ENCODE measurements around the gene CNDP1.

The CNDP1 gene

DNA sequence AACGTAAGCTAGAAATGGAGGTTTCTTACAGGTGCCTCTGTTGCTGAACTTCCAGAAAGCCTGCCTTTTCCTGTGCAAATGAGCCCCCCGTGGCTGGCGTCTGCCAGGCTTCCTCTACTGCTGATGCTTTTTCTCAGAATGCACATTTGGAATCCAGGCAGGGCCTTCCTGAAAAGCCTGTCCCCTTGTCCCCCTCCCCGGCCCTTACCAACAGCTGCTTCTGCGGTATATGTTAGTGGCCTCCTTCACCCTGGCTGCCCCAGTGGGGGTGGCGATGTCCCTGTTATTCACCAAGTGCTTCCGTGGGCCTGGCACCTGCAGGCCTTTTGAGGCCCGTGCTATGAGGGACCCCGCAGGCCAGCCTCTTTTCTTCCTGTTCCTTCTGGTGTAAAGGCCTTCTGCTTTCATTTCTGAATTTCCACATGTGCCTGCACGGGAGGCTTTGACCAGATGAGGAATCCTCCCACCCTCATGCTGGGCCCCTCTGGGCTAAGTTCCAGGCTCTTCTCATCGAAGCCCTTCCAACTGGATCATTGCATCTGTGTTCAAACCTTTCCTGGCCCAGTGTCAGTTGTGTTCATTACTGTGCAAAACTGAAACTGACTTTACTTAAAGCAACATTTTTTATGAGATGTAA lies 27.7 kb upstream of the CNDP1 start:
- DNase-seq (ENCODE audit: low spot score), result no peak

DNA sequence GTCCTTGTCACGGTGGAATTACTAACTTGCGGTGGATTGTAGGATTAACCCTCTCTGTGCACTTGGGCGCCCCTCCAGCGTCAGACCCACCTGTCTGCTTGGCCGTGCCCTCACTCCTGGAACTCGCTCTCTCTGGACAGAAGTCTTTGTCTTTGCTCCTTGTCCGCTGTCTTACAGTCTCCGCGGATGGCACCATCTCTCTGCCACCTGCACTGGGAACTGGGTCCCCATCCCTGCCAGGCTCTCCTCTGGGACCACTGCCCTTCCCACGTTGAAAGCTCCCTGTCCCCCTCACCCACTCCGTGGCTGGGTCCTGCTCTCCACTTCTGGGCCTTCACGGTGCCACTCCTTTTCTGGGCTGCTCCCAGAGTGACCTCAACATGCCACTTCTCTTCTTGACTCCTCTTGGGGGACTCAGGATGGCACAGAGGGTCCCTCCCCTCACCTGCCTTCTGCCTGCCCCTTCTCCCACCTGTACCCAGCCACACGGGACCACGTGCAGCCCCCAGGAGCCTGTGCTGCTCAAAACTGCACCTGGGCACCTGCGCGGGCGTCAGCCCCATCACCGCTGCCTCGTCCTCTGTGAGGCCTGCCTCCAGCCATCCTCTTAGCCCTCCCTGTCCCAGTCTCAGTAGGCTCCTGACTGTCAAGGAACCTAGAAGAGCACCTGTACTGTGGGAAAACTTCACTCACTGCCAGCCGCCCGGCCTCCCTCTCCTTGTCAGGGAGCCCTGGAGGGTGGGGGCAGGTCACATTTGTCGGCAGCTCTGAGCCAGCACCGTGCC lies 27.0 kb upstream of the CNDP1 start:
- DNase-seq (ENCODE audit: low spot score), result no peak

DNA sequence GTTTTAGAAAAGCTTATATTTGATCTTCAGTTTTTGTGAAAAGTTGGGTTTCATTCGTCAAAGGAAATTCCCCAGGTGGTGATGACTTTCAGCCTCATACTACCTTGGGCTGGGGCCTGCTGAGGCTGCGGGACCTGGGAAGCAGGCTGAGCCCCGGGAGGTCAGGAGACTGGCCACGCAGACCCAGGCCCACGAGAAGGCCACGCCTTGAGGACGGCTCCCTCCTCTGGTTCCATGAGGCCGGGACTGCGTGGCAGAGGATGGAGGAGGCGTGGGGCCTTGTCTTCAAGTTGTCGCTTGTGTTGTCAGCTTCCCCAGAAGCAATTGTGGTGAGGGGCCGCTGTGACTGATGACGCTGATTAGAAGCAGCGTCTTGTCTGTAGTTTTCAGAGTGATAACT lies 26.4 kb upstream of the CNDP1 start:
- no peak for DNase-seq (ENCODE audit: low spot score)

DNA sequence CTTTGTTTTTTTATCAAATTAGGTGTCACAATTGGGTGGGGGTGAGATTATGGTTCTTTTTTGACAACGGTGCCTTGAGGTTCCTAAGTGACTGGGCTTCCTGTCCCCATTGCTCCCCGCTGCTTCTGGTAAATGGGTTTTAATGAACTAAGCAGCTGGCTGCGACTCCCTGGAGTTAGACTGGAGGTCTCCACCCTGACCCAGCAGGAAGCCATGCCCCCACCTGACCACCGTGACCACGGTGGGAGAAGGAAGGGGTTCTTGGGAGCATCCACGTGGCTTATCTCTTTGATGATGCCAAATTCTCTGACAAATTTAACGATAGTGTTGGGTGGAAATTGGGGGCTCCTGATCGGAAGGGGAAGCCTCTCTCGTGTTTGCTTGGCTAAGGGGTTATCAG lies 25.9 kb upstream of the CNDP1 start:
- DNase-seq (ENCODE audit: low spot score), result no peak

DNA sequence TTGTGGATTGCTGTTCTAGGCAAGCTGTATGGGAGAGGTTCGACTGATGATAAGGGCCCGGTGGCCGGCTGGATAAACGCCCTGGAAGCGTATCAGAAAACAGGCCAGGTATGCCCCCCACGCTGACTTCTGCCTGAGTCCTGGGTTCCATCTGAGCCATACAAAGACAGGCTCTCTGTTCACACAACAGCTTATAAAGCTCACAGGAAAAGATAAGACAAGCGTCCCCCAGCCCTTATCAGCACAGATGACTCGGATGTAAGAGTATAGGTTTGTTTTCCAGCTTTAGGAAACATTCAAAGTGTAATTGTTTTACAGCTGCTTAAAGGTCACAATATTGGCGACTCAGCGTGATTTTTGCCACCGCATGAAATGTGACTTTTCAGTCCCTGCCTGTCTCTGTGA lies 25.5 kb upstream of the CNDP1 start:
- no peak for DNase-seq (ENCODE audit: low spot score)

DNA sequence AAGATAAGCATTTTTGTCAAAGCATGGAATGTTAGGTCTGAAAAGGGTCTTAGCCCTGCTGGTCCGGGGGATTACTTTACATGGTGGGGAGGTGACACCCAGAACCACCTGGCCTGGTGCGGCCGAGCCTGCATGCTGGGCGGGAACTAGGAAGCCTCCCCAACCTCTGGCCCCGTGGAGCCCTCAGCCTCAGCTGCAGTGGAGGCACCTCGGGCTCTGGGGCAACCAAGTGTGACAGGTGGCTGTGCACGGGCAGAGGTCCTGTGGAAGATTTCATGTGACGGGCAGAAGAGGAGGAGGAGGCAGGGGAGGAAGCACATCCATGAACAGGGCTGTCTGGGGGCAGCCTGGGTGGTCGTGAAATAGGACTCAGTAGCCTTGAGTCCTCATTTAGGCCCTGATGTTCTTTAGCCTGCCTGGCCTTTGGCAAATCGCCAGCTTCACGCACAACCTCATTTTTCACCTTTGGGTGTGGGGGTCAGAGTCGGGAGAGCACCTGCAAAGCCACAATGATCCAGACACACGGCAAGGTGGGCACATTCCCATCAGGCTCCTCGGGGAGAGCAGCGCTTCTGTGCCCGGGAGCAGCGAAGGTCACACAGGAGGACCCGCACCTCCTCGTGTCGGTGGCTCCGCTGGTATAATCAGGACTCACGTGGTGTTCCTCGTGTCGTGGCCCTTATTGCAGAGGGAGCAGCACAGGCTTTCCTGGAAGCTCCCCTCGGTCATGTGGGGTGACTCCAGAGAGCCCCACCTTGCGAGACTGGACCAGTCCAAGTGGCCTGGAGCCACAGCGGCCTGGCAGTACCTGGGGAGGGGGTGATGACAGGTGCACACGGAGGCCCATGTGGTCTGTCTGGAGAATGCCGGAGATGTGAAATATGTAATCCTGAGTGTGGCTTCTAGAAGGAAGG lies 24.2 kb upstream of the CNDP1 start:
- DNase-seq (ENCODE audit: low spot score), result no peak

DNA sequence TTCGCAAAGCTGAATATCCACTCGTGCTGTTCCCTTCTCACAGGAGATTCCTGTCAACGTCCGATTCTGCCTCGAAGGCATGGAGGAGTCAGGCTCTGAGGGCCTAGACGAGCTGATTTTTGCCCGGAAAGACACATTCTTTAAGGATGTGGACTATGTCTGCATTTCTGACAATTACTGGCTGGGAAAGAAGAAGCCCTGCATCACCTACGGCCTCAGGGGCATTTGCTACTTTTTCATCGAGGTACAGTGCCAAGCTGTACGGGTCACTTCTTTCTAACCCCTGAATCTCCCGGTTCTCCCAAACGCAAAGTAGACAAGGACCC lies 23.6 kb upstream of the CNDP1 start:
- DNase-seq (ENCODE audit: low spot score), result no peak

DNA sequence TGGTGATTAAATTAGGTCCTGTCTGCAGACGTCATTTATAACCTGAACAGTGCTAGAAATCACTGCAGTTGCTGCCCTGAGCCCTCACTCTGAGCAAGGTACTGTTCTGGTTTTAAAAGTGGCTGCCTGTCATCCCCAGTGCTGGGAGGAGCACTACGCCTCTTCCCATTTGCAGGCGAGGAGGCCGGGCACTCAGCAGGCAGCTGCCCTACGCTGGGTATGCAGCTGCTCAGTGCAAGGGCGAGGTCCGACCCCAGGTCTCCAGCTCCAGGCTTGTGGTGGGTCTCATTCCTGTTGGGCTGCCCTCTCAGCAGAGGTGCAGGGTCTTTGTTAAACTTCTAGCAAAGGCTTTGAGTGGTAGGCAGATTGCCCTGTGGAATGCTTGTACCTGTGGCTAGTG lies 22.5 kb upstream of the CNDP1 start:
- DNase-seq (ENCODE audit: low spot score), result no peak

DNA sequence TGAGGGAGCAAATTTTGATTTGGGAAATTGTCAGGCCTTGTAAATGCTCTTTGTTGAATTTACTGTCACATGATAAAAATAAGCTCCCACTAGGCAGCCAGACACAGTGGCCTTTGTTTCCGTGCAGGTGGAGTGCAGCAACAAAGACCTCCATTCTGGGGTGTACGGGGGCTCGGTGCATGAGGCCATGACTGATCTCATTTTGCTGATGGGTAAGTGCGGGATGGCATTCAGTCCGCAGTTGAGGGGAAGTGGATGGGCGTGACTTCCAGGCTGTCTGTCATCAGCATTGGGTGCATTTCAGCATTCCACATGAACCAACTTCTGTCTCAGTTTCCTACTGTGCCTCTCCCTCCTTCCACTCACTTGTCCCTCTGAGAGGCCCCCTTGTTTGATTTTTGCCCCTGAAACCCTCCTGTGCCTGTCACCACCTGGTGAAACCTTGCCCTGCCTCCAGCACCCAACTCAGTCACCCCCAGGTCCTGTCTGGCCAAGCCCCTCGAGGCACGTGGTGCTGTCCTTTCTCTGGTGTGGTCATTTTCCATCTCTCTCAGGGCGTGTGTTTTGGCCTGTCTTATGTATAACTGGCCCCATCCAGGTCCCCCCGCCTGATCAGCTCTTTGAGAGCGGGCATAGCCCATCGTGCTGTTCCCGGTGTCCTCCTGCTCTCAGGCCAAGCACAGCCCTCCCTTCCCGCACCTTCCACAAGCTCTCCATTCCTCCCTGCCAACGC lies 21.8 kb upstream of the CNDP1 start:
- no peak for DNase-seq (ENCODE audit: low spot score)

DNA sequence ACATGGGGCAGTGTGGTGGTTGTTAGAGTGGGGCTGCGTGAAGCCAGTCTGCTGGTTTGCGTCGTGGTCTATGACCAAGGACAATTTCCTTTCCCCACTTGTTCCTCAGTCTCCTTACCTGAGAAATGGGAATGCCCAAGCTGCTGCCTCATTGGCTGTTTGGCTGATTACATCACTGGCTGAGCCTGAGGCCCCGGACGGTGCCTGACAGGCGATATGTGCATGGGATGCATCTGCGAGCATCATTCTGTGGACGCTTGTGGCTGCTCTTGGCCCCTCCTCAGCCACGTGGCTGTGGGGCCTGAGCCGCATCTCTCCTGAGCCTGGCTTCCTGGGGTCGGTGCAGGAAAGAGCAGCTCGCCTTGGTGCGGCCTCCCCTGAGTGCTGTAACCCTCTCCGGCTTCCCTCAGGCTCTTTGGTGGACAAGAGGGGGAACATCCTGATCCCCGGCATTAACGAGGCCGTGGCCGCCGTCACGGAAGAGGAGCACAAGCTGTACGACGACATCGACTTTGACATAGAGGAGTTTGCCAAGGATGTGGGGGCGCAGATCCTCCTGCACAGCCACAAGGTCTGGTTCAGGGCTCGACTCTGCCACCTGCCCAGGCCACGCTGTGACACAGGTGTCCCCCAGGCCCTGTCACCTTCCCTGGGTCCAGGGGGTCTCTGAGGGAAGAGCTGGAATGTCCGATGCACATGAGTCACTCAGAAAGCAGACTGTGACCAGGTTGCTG lies 21.0 kb upstream of the CNDP1 start:
- DNase-seq (ENCODE audit: low spot score), result no peak

DNA sequence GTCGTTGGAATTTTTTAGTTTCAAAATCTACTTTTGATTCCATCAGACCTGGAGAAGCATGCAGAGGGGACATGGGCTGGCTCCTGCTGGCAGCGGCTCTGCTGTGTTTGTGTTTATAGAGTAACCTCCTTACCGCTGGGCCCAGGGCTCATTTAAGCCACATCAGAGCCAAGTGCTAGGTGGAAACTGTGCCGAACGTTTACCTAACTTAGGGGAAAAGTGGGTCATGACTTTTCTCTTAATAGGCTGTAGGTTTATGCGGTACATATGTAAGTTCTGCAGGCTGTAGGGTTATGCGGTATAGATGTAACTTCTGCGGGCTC lies 20.5 kb upstream of the CNDP1 start:
- no peak for DNase-seq (ENCODE audit: low spot score)

DNA sequence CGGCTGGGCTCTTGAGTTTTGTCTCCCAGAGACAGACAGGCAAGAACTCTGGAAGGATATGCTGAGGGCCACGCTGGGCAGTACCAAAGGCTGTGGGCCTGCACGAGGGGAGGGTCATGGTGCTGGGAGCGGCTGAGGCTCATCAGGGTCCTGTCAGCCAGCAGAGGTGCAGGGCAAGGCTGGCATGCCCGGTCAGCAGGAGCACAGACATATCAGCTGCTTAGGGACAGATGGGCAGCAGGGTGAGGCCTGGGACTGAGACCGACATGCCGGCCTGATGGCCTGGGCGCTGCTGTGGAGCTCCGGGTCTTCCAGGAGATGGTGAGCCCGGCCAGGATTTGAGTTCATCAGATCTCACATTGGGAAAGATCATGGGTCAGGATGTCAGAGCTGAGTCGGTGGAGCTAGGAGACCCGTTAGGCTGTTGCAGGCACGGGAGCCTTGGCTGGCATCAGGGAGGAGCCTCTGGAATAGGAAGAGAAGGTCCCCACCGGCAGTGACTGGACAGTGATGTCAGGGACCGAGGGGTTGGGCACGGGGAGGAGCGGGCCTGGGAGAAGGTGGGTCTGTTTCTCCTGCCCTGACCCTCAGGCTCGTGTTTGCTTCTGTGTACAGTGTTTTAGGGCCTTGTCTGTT lies 19.3 kb upstream of the CNDP1 start:
- no peak for DNase-seq (ENCODE audit: low spot score)

DNA sequence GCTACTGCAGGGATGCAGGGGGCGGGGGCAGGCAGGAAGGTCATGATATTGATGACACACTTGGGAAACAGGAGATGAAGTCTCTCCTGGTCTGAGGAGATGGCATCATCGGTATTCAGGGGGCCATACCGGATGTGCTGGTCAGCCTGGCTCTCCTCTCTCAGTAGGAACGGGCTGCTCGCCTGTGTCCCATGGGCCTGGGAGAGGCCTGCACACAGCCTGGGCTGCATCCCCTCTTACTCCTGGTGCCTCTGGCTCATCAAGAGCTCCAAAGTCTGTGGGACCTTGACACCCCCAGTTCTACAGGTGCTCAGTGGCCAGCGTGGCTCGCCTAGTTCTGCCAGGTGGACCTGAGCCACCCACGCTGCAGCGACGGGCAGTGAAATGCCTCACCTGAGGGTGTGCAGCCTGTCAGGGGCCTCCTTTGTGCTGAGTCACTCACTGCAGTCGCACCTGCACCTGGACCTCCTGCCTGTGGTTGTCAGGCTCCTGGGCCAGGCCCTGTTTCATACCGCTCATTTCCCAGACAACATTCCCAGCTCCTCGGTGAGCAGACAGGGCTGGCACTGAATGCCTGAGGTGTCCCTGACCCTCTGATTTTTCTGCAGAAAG lies 18.6 kb upstream of the CNDP1 start:
- DNase-seq (ENCODE audit: low spot score), result no peak

DNA sequence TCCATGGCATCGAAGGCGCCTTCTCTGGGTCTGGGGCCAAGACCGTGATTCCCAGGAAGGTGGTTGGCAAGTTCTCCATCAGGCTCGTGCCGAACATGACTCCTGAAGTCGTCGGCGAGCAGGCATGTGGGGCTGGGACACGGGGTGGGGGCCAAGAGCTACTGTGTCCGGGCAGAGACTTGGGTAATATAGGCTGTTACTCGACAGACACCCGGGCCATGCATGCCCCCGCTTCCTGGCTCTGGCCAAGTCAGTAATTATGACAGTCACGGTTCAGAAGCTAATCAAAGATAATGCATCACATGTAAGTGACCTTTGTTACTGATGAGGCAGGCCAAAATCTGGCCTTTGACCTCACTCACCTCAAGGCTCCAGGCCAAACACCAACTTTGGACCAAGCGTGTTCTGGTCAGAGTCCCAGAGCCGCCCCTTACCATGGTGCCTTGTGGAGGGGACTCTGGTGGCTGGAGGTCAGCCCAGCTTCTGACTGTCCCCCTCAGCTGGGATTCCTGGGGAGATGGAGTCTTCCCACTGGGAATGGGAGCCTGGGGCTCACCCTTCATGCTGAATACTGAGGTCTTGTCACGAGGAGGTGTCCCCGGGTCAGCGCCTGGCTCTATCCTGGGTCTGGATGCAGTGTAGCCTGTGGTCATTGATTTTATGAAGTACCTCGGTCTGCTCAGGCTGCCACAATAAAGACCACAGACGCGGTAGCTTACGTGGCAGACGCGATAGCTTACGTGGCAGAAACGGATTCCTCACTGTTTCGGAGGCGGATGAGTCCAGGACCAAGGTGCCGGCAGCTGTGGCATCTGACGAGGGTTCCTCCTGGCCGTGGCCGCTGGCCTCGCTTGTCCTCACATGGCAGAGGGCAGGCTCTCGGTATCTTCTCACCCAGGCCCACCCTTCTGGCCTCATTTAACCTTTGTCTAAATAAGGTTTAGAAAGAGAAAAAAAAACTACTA lies 17.7 kb upstream of the CNDP1 start:
- DNase-seq (ENCODE audit: low spot score), result no peak

DNA sequence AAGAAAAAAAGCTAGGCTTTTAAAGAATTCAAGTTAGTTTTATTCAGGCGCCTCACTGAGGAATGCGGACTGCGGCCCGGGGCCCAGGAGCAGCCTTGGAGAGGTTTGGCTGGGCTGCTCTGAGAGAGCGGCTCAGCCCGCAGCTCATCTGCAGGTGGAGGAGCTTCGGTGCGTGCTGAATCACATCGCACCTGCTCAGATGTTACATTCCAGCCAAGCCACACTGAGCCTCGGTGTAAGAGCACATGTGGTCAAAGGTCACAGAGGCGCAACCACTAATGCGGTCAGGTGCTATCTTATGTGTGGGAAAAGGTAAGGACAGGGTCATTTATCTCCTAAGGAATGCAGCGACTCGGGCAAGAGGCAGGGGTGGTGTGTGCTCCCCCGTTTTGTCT lies 17.1 kb upstream of the CNDP1 start:
- DNase-seq (ENCODE audit: low spot score), result no peak

DNA sequence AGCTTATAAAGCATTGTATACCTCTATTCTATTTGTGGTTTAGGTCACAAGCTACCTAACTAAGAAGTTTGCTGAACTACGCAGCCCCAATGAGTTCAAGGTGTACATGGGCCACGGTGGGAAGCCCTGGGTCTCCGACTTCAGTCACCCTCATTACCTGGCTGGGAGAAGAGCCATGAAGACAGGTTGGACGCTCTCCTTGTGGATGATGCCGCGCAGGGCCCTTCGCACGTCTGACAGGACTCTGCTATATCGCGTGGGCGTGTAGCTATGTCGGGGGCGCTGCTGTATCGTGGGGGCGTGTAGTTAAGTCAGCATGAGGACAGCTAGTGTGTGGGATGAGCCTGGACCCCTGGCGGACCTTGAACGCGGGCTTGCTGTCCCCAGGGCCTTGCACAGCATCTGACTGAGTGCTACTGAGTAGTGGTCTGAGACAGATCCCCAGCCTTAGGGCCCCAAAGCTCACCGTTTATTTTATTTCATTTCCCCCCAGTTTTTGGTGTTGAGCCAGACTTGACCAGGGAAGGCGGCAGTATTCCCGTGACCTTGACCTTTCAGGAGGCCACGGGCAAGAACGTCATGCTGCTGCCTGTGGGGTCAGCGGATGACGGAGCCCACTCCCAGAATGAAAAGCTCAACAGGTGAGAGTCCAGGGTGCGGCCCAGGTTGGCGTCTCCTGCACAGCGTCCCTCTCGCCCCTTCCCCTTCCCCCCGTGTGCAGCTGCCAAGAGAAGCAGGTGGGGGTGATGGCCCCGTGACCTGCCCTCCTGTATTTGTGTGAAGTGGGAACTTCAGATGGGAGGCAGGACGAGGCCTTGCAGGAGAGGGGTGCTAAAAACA lies 15.6 kb upstream of the CNDP1 start:
- DNase-seq (ENCODE audit: low spot score), result no peak

DNA sequence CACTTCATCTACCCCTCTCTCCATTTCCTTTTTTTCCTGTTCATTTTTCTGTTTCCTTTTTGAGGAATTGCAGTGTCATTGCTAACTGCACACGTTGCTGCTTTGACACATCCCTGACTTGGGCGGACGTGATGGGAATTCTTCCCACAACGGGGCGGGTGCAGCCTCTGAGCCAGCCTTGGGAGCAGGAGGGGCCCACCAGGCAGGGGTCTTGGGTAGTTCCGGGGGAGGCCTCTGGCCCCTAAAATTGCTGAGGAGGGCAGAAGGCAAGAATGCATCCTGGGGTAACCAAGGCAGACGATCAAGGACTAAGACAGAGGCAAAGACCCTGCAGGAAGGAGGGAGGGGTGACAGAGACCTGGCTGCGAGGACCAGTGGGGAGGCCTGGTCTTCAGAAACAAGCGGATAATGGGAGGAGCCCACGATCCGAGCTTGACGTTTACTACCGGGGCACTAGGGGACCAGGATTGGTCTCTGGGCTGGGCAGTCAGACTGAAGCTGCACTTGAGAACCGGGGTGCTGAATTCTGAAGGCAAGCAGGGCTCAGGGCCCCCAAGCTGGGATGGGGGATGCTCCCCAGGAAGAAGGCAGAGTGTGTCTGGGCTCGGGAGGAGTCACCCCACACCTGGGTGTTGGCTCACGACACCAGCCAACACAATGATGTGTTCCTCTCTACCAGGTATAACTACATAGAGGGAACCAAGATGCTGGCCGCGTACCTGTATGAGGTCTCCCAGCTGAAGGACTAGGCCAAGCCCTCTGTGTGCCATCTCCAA lies 14.8 kb upstream of the CNDP1 start:
- DNase-seq (ENCODE audit: low spot score), result no peak

All from hematopoietic multipotent progenitor cell treated with erythropoietin and hydrocortisone succinate and interleukin-3 and kit ligand, for 15 days (in vitro differentiated cells).